ENCODE measurements around the gene CPSF2.
"Not testable (repeated sequence)": the region's sequence is repeated elsewhere in the genome, so short reads cannot be mapped to it uniquely, and the experiment has no call there.

CPSF2 gene

GRCh38 chr14:92161521-92161920, 39.8 kb downstream of the CPSF2 start:
- no peak for DNase-seq

- no peak for DNase-seq
Observed at GRCh38 chr14:92164958-92165357, 43.2 kb downstream of the CPSF2 start.

- DNase-seq = no peak
Observed at GRCh38 chr14:92173668-92174067, 51.9 kb downstream of the CPSF2 start.

- DNase-seq = no peak
Observed at GRCh38 chr14:92175811-92176210, 54.0 kb downstream of the CPSF2 start.

- no peak for DNase-seq
Observed at GRCh38 chr14:92176476-92176875, 54.7 kb downstream of the CPSF2 start.

- not testable (repeated sequence) for DNase-seq
Observed at GRCh38 chr14:92179178-92179577, 57.4 kb downstream of the CPSF2 start.

- no peak for DNase-seq
Observed at GRCh38 chr14:92185559-92185958, 63.8 kb downstream of the CPSF2 start.

- not testable (repeated sequence) for DNase-seq
Observed at GRCh38 chr14:92187616-92188015, 65.8 kb downstream of the CPSF2 start.

- no peak for DNase-seq
Observed at GRCh38 chr14:92190768-92191167, 69.0 kb downstream of the CPSF2 start.

GRCh38 chr14:92198804-92199203, 77.0 kb downstream of the CPSF2 start:
- DNase-seq = no peak

GRCh38 chr14:92199763-92200162, 78.0 kb downstream of the CPSF2 start:
- no peak for DNase-seq

GRCh38 chr14:92203116-92203515, 81.3 kb downstream of the CPSF2 start:
- no peak for DNase-seq

GRCh38 chr14:92204792-92205191, 83.0 kb downstream of the CPSF2 start:
- no peak for DNase-seq

GRCh38 chr14:92207012-92207927, 85.5 kb downstream of the CPSF2 start:
- DNase-seq = no peak

GRCh38 chr14:92207928-92208265, 86.1 kb downstream of the CPSF2 start:
- DNase-seq = no peak

GRCh38 chr14:92209141-92209540, 87.4 kb downstream of the CPSF2 start:
- no peak for DNase-seq

- DNase-seq = not testable (repeated sequence)
Observed at GRCh38 chr14:92213125-92213524, 91.4 kb downstream of the CPSF2 start.

- peak; percentile 1 for DNase-seq
Observed at GRCh38 chr14:92215579-92215978, 93.8 kb downstream of the CPSF2 start.

GRCh38 chr14:92217936-92218335, 96.2 kb downstream of the CPSF2 start:
- DNase-seq = no peak

All from OCI-M1 (cell line).